ENCODE results near the gene HNRNPDL.
"Not testable (repeated sequence)": the region's sequence is repeated elsewhere in the genome, so short reads cannot be mapped to it uniquely, and the experiment has no call there.

The HNRNPDL gene

DNA sequence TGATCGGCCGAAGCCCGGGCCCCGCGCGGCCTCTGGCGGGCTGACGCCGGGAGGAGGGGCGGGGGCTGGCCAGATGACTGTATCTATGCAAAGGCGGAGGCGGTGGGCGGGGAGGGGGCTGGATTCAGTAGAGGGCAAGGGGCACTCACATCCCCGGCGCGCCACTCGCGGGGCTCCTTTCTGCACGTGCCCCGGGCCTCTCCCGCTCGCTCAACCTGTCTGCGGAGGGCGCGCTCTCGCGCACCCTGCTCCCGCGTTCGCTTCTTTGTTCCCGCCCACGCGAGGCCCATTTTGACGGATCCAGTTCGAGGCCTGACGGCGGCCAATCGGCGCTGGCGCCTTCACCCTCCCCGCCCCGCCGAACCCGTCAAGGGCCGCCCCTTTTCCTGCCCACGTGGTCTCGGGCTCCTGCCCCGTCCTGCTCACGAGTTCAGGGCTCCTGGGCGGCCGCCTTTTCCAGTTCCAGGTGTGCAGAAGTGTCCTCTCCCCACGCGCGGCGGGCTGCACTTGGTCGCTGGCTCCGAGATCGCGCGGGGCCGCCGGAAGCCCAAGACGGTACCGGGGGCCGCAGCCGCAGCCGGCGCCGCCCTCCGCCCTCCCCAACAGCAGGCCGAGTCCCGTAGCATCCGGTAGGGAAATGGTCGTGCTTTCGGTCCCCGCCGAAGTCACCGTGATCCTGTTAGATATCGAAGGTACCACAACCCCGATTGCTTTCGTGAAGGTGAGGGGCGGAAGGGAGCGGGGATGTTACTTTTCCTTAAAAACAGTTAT is at the start of gene HNRNPDL, which contains the start of gene ENOPH1:
Gene HNRNPDL, minus strand, starts transcription at position 270 of the 771 bp plus-strand sequence. CDS start 772 bp downstream, outside the sequence.
Gene ENOPH1, plus strand, starts transcription at position 398 of the 771 bp plus-strand sequence. Its CDS starts 240 bp downstream, at position 638.
- peak; percentile 79 for DNase-seq (ENCODE audit: extremely low spot score, insufficient read length, low read depth)
- peak; percentile 88 for FAIRE-seq

DNA sequence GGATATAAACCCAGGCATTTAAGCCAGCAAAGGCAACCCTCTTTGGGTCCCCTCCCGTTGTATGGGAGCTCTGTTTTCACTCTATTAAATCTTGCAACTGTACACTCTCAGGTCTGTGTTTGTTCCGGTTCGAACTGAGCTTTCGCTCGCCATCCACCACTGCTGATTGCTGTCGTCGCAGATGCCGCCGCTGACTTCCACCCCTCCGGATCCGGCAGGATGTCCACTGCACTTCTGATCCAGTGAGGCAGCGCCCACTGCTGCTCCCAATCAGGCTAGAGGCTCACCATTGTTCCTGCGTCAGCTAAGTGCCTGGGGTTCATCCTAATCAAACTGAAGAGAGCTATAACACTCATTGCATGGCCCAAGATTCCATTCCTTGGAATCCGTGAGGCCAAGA is 49.3 kb upstream of the HNRNPDL start:
- FAIRE-seq = no peak
- DNase-seq (ENCODE audit: extremely low spot score, insufficient read length, low read depth) = no peak

DNA sequence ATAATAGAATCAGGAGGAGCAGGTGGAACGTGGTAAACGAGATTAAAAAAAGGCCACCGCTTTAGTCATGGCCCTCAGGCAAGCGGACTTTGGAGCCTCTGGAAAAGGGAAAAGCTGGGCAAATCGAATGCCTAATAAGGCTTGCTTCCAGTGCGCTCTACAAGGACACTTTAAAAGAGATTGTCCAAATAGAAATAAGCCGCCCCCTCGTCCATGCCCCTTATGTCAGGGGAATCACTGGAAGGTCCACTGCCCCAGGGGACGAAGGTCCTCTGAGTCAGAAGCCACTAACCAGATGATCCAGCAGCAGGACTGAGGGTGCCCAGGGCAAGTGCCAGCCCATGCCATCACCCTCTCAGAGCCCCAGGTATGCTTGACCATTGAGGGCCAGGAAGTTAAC is 47.2 kb upstream of the HNRNPDL start:
- not testable (repeated sequence) for DNase-seq (ENCODE audit: extremely low spot score, insufficient read length, low read depth); FAIRE-seq

DNA sequence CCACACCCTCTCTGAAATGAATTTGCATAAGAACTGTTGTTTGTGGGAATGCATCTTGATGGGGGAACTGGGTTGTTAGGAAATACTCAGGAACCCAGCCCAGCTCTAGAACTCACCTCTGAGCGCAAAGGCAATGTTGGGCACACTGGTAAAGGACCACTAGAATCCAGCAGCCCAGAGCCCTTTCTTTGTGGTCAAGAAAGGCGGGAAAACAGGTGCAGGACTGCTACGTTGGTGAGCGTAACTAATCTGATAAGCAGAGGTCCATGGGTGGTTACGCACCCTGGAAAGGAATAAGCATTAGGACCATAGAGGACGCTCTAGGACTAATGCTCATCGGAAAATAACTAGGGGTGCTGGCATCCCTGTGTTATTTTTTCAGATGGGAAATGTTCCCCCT is 45.7 kb upstream of the HNRNPDL start:
- not testable (repeated sequence) for DNase-seq (ENCODE audit: extremely low spot score, insufficient read length, low read depth); FAIRE-seq

DNA sequence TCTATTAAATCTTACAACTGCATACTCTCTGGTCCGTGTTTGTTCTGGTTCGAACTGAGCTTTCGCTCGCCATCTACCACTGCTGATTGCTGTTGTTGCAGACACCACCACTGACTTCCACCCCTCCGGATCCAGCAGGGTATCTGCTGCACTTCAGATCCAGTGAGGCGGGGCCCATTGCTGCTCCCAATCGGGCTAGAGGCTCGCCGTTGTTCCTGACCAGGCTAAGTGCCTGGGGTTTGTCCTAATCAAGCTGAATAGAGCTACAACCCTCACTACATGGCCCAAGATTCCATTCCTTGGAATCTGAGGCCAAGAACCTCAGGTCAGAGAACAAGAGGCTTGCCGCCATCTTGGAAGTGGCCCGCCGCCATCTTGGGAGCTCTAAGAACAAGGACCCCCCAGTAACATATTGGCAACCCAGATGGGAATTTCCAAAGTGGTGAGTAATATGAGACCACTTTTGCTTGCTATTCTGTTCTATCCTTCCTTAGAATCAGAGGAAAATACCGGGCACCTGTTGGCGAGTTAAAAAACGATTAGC is 43.4 kb upstream of the HNRNPDL start:
- FAIRE-seq (no peak), DNase-seq (ENCODE audit: extremely low spot score, insufficient read length, low read depth) (no peak)

DNA sequence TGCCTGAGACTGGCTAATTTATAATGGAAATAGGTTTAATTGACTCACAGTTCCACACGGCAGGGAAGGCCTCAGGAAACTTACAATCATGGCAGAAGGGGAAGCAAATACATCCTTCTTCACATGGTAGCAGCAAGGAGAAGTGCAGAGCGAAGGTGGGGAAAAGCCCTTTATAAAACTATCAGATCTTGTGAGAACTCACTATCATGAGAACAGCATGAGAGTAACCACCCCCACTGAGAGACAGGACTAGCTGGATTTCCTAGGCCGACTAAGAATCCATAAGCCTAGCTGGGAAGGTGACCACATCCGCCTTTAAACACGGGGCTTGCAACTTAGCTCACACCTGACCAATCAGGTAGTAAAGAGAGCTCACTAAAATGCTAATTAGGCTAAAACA is 42.8 kb upstream of the HNRNPDL start:
- FAIRE-seq = peak; percentile 51
- DNase-seq (ENCODE audit: extremely low spot score, insufficient read length, low read depth) = not testable (repeated sequence)

DNA sequence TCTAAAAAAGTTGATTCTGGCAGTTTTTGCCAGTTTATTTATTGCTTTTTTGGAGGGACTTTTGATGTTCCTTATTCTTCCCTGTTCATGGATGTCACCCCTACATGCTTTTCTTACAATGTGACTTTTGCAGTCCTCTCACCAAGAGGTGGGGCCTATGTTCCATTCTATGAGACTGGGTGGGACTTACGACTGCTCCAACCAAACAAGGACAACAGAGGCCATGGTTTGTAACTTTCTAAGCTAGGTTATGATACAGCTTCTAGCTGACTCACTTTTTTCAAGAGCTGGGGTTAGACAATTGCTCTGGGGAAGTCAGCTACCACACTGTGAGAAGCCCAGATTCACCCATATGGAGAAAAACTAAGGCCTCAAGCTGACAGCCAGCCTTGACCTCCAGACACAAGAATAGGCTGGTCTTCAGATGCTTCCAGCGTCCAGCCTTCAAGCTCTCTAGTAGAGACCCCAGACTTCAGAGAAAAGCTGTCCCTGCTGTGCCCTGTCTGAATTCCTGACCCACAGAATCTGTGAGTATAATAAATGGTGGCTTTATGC is 39.6 kb upstream of the HNRNPDL start:
- no peak for DNase-seq (ENCODE audit: extremely low spot score, insufficient read length, low read depth)
- FAIRE-seq = no peak

DNA sequence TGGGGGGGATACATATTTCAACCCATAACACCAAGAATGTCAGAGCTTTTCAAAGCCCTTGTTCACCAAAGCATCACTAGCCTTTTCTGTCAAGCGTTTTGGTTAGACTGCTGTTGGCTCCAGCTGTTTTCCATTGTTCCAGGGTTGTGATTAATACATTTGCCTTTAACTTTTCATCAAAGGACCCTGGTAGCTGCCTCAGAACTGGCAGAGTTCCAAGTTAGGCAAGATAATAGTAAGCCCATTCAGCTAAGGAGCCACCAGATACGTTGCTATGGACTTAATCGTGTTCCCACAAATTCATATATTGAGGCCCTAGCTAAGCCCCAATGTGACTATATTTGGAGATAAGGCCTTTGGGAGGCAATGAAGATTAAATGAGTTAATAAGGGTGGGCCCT is 37.2 kb upstream of the HNRNPDL start:
- no peak for DNase-seq (ENCODE audit: extremely low spot score, insufficient read length, low read depth)
- FAIRE-seq = no peak

DNA sequence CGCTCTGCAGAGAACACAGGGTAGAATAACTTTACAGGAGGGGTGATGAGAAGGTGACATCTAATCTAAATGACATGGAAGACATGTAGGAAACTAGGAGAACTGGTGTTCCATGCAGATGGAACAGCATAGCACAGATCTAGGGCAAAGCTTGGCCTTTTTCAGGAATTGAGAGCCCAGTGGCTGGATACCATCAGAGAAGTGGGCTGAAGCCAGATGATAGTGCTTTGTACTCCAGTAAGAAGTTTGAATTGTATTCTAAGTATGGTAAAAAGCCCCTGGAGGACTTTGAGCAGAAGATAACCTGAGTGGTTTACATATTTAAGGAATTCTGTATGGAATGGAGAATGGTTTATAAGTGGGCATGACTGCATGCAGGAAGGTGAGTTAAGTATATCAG is 33.0 kb upstream of the HNRNPDL start:
- FAIRE-seq = no peak

DNA sequence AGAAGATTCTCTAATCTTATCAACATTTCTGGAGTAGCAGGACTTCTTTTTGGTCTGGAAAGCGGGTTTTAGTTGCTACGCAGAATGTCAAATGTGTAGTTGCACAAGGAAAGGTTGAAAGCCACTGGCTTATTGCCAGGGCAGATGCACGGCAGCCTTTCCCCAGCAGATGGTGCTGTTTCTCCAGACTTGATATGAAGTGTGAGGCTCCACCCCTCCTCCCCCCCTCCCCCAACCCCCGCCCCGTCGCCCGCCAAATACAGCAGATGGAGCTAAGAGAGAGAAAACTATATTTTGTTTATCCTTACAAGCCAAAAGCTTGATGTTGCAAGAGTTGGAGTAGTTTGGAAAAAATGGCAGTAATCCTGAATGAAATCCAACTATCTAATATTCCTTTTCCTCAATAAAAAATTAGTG is 32.2 kb upstream of the HNRNPDL start:
- FAIRE-seq = peak; percentile 70
- peak; percentile 60 for DNase-seq (ENCODE audit: extremely low spot score, insufficient read length, low read depth)

More for the DNA sequence above, 33.0 kb upstream of the HNRNPDL start:
- DNase-seq (ENCODE audit: extremely low spot score, insufficient read length, low read depth) = no peak

DNA sequence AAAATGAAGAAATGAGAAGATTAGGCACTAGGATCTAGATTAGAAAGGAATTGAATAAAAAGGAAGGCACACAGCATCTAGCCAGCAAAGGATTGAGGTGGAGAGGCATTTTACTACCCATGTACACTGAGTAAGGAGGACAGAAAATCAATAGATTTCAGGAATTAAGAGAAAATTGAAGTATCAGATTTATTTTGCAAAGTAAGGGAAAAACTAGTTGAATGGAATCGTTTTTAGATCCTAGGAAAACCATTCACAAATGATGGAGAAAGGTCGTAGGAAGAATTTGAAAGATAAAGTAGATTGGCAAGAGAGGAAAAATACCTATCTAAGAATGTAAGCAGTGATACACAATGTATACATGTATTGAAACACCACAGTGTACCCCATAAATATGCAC is 31.4 kb upstream of the HNRNPDL start:
- no peak for DNase-seq (ENCODE audit: extremely low spot score, insufficient read length, low read depth)
- no peak for FAIRE-seq

DNA sequence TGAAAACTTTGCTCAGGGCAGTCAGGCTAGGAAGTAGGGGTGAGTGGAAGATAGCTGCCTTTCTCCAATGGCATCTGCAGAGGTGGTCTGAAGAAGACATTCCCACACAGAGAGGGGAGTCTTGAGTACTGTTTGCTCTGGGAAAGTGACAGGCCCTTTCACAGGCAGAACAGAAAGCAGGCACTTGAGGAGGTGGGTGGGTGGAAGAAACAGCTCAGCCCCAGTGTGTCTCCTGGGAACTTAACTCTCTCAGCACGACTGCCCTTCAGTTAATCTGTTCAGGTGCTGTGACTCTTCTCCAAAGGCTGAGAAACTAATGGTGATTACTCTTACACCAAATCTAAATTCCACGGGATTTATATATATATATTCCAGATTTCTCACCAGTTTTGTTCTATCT is 28.5 kb upstream of the HNRNPDL start:
- FAIRE-seq (no peak), DNase-seq (ENCODE audit: extremely low spot score, insufficient read length, low read depth) (no peak)

DNA sequence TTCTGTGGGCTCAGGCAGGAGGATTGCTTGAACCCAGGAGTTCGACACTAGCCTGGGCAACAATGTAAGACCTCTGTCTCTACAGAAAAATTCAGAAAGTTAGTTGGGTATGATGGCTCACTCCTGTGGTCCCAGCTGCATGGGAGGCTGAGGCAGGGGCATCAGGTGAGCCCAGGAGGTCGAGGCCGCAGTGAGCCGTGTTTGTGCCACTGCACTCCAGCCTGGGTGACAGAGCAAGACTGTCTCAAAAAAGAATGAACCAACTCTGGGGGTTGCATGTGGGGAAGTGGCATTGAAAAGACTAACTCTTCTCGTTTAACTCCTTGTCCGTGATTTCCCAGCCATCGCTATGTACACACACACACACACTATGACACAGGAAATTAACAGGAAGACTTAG is 27.0 kb upstream of the HNRNPDL start:
- DNase-seq (ENCODE audit: extremely low spot score, insufficient read length, low read depth) = no peak
- FAIRE-seq = no peak

DNA sequence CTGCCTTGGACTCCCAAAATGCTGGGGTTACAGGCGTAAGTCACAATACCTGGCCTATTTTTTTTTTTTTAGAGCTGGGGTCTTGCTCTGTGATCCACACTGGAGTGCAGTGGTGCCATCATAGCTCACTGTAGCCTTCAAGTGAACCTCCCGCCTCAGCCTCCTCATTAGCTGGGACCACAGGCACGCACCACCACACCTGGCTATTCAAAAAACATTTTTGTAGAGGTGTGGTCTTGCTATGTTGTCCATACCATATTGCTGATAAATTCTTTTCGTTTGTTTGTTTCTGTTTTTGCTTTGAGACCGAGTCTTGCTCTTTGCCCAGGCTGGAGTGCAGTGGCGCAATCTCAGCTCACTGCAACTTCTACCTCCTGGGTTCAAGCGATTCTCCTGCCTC is 21.8 kb upstream of the HNRNPDL start:
- no peak for DNase-seq (ENCODE audit: extremely low spot score, insufficient read length, low read depth)
- no peak for FAIRE-seq

DNA sequence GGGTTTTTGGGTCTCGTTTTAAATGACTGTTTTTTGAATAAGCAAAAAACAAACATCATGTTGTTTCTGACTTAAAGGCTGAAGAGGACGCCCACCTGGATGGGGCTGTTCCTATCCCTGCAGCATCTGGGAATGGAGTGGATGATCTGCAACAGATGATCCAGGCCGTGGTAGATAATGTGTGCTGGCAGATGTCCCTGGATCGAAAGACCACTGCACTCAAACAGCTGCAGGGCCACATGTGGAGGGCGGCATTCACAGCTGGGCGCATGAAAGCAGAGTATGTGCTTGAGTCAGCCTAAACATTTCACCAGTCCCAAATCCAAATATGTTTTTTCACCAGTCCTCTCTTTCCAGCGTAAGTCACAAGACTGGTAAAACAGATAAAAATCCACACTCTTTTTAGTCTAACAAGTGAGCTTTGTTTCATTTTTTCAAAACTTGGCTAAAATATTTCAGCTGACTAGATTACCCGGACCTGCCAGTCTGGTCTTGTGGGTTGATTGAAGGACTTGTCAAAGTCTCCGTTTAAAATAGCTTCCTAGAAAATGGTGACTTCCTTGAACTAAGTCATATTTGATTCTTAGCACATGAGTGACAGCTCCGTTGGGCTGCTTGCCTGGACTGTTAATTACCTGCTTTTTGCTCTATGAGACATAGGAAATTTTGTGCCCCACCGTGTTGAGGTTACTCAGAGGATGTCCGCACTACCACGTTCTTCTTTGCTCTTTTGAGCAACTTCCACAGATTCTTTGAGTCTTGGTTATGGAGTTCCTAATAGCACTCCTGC is 20.9 kb upstream of the HNRNPDL start:
- DNase-seq (ENCODE audit: extremely low spot score, insufficient read length, low read depth) = no peak
- FAIRE-seq = no peak

DNA sequence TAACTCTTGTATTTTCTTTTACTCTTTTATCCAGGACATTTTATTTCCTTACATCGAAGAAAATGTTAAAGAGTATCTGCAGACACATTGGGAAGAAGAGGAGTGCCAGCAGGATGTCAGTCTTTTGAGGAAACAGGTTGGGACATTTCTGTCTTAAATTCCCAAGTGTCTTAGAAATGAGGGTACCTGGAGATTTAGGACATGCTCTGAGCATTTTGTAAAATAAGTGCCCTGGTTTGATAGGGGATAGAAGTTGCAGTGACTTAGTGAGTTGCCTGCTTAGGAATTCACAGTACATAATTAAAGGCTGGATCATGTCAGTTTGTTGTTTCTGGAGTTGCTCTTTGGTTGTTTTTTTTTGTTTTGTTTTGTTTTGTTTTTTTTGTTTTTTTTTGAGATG is 17.6 kb upstream of the HNRNPDL start:
- DNase-seq (ENCODE audit: extremely low spot score, insufficient read length, low read depth) (no peak), FAIRE-seq (no peak)

DNA sequence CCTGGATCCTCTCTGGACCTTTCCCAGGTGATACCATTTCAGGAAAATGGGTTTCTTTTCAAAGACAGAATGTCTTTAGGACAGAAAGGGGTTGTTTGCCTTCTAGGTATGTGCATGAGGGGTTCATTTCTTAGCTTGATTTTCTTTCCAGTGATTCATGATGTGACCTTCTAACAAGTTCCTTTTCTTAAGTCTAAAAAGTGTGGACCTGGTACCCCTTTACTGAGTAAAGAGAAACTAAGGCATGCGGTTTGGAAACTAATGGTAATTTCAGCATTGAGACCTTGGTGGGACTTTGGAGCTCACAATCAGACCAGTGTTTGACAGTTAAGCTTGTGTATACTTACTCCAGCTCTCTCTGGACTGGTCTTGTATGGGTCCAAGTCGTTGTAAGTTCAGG is 8.8 kb upstream of the HNRNPDL start:
- FAIRE-seq (no peak), DNase-seq (ENCODE audit: extremely low spot score, insufficient read length, low read depth) (no peak)

DNA sequence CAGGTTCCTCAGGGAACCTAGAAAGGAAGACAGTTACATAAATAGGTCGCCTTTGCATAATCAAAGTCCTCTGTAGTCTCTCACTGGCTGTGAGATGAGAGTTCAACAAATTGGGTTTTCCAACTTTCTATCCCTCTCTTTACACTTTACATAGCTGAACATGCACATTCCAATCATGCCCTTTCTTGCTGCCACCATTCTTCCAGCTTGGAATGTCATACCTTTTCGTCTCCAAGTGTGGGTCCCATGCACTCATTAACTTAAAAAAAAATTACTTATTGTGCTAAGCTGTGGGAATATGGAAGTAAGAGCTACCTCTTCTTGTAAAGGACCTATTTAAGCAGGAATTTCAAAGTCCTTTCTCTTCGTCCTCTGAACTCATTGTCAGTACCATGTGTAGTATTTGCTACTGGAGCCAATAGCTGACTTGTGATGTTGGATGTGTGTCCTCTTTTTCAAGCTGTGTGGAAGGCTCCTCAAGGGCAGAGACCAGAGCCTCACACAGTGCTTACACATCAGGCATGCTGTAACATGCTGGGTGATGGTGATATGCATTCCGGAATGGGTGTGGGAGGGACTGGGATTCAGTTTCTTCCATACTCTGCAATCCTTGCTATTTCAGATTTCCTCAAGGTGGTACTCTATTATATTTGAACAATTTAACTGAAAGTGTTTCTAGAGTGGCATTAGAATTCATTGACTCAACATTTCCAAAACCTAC is 7.2 kb upstream of the HNRNPDL start:
- no peak for FAIRE-seq
- no peak for DNase-seq (ENCODE audit: extremely low spot score, insufficient read length, low read depth)

DNA sequence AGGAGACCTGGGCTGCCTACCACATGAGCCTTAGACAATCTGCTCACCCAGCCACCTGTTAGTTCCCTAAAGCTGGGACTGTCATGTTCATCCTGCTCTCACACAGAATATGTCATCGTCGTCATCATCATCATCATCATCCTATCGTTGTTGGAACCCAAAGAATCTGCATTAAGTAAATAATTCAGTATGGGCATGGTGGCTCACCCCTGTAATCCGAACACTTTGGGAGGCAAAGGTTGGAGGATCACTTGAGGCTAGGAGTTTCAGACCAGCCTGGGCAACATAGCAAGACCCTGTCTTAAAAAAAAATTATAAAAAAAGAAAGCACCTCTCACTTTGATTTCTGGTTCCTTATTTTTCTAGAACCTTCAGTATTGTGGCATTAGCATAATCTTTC is 6.5 kb upstream of the HNRNPDL start:
- no peak for FAIRE-seq
- DNase-seq (ENCODE audit: extremely low spot score, insufficient read length, low read depth) = no peak

DNA sequence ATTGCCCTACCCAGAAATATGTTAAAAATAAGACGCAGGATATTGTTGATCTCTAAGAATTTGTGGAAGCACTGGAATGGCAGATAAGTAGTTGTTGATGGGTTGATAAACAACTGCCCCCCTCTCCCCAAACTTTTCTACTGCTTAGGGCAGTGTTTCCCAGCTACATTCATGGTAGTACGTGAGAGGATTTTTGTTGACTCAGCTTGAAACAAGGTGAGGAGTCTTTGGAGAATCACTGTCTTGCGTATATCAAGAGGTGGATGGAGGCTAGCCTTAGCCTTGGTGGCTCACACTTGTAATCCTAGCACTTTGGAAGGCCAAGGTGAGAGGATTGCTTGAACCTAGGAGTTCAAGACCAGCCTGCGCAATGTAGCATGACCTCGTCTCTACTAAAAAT is 5.9 kb upstream of the HNRNPDL start:
- no peak for FAIRE-seq

More for the DNA sequence above, 5.9 kb upstream of the HNRNPDL start:
- no peak for DNase-seq (ENCODE audit: extremely low spot score, insufficient read length, low read depth)

Measured in GM18507 (cell line).